ENCODE measurements around the gene MRPL54.

MRPL54 gene

DNA sequence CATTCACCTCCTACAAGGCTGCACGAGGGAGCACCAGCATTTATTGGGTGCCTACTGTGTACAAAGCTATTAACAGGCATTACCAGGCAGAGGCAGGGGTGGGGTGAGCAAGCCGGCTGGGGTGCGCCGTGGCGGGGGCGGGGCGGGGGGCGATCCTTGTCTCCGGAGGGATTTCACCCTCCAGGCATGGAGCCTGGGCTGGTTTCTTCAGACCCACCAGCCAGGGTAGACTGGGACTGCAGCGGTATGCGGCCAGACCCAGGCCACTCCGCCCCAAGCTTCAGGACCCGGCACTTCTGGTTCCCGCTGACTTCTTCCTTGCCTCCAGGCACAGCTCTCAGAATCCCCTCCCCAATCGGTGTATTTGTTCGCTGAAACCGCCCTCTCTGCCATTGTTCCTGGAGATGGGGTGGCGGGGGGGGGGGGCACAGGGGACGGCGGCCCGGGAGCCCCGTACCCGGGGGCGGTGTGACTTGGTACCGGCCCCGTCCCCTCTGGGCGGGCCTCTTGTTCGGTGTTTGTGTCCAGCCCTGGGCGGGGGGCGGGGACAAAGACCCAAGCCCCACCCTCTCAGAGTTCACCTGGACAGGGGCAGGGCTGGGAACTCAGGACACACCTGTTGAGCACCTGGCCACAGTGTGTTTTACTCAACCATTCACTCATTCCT lies 39.9 kb upstream of the MRPL54 start:
- no peak for TF ChIP-seq CTCF (IDR thresholded peaks at IDR 0.05)

- TF ChIP-seq CTCF (IDR thresholded peaks at IDR 0.05): no peak
Measured at GRCh38 chr19:3723110-3723488, 39.4 kb upstream of the MRPL54 start.

GRCh38 chr19:3723883-3724282 lies 38.6 kb upstream of the MRPL54 start:
- no peak for TF ChIP-seq CTCF (IDR thresholded peaks at IDR 0.05)

DNA sequence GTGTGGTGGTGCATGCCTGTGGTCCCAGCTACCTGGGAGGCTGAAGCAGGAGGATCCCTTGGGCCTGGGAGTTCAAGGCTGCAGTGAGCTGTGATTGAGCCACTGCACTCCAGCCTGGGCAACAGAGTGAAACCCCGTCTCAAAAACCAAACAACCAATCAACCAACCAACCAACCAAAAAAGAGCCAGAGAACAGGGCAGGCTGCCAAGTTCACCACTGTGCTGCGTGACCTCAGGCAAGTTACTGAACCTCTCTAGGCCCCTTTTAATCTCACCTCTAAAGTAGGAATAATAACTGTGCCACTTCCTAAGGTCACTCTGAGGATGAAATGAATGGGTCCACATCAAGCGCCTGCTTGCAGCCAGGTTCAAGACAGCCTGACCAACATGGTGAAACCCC lies 37.4 kb upstream of the MRPL54 start:
- no peak for TF ChIP-seq CTCF (IDR thresholded peaks at IDR 0.05)

- no peak for TF ChIP-seq CTCF (IDR thresholded peaks at IDR 0.05)
Measured at GRCh38 chr19:3725640-3726310, 36.7 kb upstream of the MRPL54 start.

DNA sequence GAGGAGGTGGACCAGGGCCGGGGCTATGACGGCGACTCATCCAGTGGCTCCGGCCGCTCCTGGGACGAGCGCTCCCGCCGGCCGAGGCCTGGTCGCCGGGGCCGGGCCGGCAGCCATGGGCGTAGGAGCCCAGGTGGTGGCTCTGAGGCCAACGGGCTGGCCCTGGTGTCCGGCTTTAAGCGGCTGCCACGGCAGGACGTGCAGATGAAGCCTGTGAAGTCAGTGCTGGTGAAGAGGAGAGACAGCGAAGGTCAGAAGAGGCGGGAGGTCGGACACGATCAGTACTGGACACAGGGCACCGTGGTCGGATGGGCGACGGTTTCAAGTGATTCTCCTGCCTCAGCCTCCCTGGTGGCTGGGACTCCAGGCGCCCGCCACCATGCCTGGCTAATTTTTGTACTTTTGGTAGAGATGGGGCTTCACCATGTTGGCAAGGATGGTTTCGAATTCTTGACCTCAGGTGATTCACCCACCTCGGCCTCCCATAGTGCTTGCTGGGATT lies 32.0 kb upstream of the MRPL54 start:
- no peak for TF ChIP-seq CTCF (IDR thresholded peaks at IDR 0.05)

GRCh38 chr19:3732108-3732507 lies 30.4 kb upstream of the MRPL54 start:
- no peak for TF ChIP-seq CTCF (IDR thresholded peaks at IDR 0.05)
